AG04449 (cell line): ENCODE results near the gene PCSK7.
"Not testable (repeated sequence)": the region's sequence is repeated elsewhere in the genome, so short reads cannot be mapped to it uniquely, and the experiment has no call there.

ENCODE experiments used
- CTCF ChIA-PET: fragments of 350-600 bp; formaldehyde crosslinking; extraction: SDS; loops from one replicate; lab custom pipeline; 2021; ENCODE audit warnings: antibody characterized with exemption; lab: Yijun Ruan, JAX
- POLR2A ChIA-PET: fragments of 400-600, 350-600 bp; formaldehyde crosslinking; extraction: SDS; loops from one replicate; lab custom pipeline; 2020; ENCODE audit warnings: antibody characterized with exemption, inconsistent platforms; lab: Yijun Ruan, JAX
- DNase-seq: peaks from one replicate; pipeline ENCODE4 v3.0.0-alpha.2; 2010; ENCODE audit warnings: low read depth, low spot score
- H3K4me3 ChIP-seq: 2 replicates; pipeline ENCODE4 v1.5.1; 2011; ENCODE audit warnings: low read depth, mild to moderate bottlenecking, control low read depth, low read length
- CTCF ChIP-seq: IDR thresholded peaks from one replicate; pipeline ENCODE4 v1.5.1; 2011; ENCODE audit warnings: mild to moderate bottlenecking, moderate library complexity, low read length, control low read depth, inconsistent platforms; ENCODE audit not compliant: insufficient read depth; ENCODE audit errors: missing control alignments

Gene PCSK7

GRCh38 chr11:117212697-117213355, 19.0 kb downstream of the PCSK7 start:
- DNase-seq, result no peak
- H3K4me3 ChIP-seq, result no peak overlapping the region
- TF ChIP-seq CTCF, result no peak
- POLR2A ChIA-PET, result interaction anchor here (0.7 to 1.7 kb wide), 2 partner anchors 9 to 17 kb away, joined by 4 to 12 read pairs; no protein-coding TSS in a partner anchor
- CTCF ChIA-PET, result interaction anchor here (15.2 kb wide), 1 partner anchor 17 kb away, joined by 191 read pairs; the partner anchor contains the start of genes PCSK7 and RNF214

- no peak for TF ChIP-seq CTCF
- no peak overlapping the region for H3K4me3 ChIP-seq
- ChIA-PET CTCF (interaction anchor here (1.4 to 15.2 kb wide), 2 partner anchors 11 to 19 kb away, joined by 3 to 191 read pairs; partner anchors contain the start of genes PCSK7 and RNF214), POLR2A (interaction anchor here (1.1 to 2.7 kb wide), 5 partner anchors 9 to 67 kb away, joined by 3 to 20 read pairs (median 5); partner anchors contain the start of genes PAFAH1B2 and TAGLN)
- no peak for DNase-seq
Measured at GRCh38 chr11:117210620-117211019, 21.3 kb downstream of the PCSK7 start.

- DNase-seq, H3K4me3 ChIP-seq: not testable (repeated sequence)
- ChIA-PET CTCF (interaction anchor here (15.2 kb wide), 1 partner anchor 20 kb away, joined by 191 read pairs; the partner anchor contains the start of genes PCSK7 and RNF214), POLR2A (interaction anchor here (1.4 to 2.7 kb wide), 3 partner anchors 8 to 66 kb away, joined by 4 to 20 read pairs (median 5); partner anchors contain the start of genes PAFAH1B2 and TAGLN)
Measured at GRCh38 chr11:117209351-117210125, 22.3 kb downstream of the PCSK7 start.

GRCh38 chr11:117208710-117209109, 23.2 kb downstream of the PCSK7 start:
- CTCF ChIA-PET, POLR2A ChIA-PET, DNase-seq, H3K4me3 ChIP-seq: not testable (repeated sequence)
- peak; percentile 40 for TF ChIP-seq CTCF

GRCh38 chr11:117207481-117207880, 24.4 kb downstream of the PCSK7 start:
- DNase-seq, H3K4me3 ChIP-seq, CTCF ChIA-PET, POLR2A ChIA-PET: not testable (repeated sequence)

GRCh38 chr11:117206859-117207258, 25.0 kb downstream of the PCSK7 start:
- POLR2A ChIA-PET, DNase-seq, H3K4me3 ChIP-seq, CTCF ChIA-PET: not testable (repeated sequence)

- POLR2A ChIA-PET, H3K4me3 ChIP-seq, DNase-seq: not testable (repeated sequence)
- CTCF ChIA-PET, result interaction anchor here (3.3 kb wide), 1 partner anchor 21 kb away, joined by 14 read pairs; no protein-coding TSS in a partner anchor
Measured at GRCh38 chr11:117206111-117206510, 25.8 kb downstream of the PCSK7 start.
